ENCODE results near the gene PTPN9.
"Not testable (repeated sequence)": the region's sequence is repeated elsewhere in the genome, so short reads cannot be mapped to it uniquely, and the experiment has no call there.

Gene PTPN9

GRCh38 chr15:75578948-75579920 is at the start of gene PTPN9:
PTPN9 (minus strand) TSS chr15:75579315; CDS start chr15:75578776, 539 bp downstream.
- DNase-seq (ENCODE audit: low spot score), result peak; percentile 80

- DNase-seq (ENCODE audit: low spot score), result peak; percentile 94
Measured at GRCh38 chr15:75625542-75626347, 46.6 kb upstream of the PTPN9 start, which contains the start of gene SNUPN. SNUPN (minus strand) TSS chr15:75625725; CDS start chr15:75621051, 4,674 bp downstream.

DNA sequence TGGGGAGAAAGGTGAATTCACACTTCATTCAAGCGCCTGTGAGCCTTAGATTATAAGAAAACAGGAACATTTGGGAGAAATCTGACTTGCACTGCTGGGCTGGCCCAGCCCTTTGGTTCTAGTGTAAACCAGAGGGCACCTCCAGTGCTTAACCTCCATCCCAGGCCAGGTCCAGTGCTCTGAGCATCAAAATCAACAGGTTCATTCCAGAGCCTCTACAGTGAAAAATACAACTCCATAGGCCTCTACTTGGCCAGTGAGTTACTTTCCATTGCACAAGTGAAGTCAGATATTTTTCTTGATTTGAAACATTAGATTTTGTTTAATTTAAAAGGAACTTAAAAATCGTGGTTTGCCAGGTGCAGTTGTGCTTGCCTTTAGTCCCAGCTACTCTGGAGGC is 43.4 kb upstream of the PTPN9 start:
- DNase-seq (ENCODE audit: low spot score), result no peak

GRCh38 chr15:75620841-75621391 is 41.8 kb upstream of the PTPN9 start:
- DNase-seq (ENCODE audit: low spot score), result no peak

DNA sequence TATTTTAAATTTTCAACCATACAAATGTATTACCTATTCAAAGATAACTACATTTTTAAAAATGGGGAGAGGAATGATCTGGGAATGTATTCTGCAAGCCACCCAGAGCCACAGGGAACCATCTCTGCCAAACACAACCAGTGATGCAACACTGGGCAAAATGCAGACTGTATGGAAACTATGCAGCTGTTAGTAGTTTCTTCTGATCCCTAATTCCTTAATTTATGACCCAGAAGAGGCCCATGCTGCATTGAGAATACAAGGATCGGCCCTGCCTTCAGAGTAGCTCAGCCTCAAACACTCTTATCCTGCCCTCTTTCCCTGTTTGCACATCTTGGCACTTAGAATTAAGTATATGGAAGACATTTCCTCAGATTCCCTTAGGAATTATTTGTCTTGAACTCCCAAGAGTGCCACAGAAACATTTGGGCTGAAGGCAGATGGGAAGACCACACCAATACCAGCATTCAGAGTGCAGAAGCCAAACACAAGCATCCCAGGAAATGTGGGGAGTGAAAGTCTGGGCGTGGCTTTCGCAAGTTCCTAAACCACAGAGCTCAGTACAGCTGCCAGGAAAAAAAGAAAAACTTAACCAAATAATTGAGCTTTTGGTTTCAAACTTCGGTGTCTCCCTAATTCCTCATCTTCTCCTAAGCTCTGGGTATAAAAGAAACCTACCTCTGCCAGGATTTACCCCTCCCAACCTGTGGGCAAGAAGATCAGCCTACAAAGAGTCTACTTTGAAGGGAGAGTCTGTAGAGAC is 41.1 kb upstream of the PTPN9 start:
- no peak for DNase-seq (ENCODE audit: low spot score)

DNA sequence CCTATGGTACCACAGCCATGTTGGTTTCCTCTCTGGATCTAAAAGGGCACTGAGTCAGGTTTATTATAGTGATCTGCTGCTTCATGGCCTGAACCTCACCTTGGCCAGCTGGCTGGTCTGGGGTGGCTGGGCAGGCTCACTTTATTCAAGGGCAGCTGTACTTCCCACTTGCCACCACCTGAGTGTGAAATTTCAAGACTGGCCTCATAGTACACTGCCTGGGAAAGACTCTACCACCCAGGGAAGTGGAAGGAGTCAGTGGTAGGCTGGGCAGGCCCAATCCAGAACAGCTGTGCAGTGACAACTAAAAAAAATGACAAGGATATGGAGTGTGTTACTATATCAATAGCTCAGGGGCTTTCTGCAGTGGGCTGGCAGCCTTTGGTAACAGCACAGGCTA is 37.7 kb upstream of the PTPN9 start:
- no peak for DNase-seq (ENCODE audit: low spot score)

- DNase-seq (ENCODE audit: low spot score), result no peak
Measured at GRCh38 chr15:75606711-75607699, 27.9 kb upstream of the PTPN9 start.

DNA sequence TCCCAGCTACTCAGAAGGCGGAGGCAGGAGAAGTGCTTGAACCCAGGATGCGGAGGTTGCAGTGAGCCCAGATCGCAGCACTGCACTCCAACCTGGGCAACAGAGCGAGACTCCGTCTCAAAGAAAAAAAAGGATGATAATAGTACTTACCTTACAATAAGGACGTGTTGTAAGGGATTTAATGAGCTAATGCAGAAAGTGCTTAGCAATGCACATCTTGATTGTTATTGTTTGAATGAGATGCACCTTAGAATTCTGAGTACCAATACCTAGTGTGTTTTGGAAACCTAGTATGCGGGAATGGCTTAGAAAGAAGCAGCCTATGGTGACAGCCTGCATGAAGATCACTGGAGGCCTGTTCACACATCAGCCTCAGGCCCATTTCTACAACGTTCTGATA is 26.9 kb upstream of the PTPN9 start:
- DNase-seq (ENCODE audit: low spot score), result no peak

DNA sequence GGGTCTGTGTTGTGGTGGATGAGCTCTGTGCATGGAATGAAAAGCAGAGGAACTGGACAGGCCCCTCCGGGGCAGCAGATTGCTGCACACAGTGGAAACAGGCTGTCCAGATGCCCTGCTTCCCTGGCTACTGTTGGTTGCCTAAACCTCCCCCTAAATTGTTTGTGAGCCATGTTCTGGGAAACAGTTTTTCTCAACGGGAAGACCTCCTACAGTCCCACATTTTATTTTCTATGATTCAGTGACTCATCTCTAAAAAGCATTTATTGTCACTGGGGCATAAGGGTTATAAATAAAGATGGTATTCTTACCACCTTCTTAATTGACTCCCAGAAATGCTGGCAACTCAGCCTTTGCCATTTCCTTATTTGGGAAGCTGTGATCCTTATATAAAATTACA is 20.3 kb upstream of the PTPN9 start:
- no peak for DNase-seq (ENCODE audit: low spot score)

DNA sequence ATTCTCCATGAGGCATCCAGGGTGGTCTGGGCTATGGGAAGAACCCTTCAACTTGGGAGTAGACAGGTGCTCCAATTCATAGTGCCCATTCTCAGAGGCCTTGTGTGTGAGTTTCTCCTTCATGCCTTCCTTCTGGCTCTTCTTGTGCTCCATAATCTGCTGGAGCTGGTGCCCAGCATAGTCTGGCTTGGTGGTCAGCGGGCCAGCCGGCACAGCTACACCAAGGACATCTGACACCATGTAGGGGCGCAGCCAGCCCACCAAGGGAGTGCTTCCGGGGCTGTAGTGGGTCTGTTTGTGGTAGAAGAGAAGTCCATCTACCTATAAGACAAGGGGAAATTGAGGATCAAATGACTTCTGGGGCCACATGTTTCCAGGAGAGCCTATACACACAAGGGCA is 19.2 kb upstream of the PTPN9 start:
- no peak for DNase-seq (ENCODE audit: low spot score)

- no peak for DNase-seq (ENCODE audit: low spot score)
Measured at GRCh38 chr15:75597667-75598341, 18.7 kb upstream of the PTPN9 start.

GRCh38 chr15:75596703-75597345 is 17.7 kb upstream of the PTPN9 start:
- no peak for DNase-seq (ENCODE audit: low spot score)

DNA sequence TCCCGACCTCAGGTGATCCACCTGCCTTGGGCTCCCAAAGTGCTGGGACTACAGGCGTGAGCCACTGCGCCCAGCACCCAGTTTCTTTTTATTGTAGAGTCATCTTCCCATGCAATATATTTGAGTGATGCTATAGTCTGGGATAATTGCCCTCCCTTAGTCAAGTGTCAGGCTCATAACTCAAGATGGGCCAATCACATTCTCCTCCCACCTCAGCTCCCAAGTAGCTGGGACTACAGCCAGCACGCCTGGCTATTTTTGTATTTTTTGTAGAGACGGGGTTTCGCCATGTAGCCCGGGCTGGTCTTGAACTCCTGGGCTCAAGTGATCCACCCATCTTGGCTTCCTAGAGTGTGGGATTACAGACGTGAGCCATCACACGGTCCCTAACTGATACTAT is 15.2 kb upstream of the PTPN9 start:
- DNase-seq (ENCODE audit: low spot score), result no peak

DNA sequence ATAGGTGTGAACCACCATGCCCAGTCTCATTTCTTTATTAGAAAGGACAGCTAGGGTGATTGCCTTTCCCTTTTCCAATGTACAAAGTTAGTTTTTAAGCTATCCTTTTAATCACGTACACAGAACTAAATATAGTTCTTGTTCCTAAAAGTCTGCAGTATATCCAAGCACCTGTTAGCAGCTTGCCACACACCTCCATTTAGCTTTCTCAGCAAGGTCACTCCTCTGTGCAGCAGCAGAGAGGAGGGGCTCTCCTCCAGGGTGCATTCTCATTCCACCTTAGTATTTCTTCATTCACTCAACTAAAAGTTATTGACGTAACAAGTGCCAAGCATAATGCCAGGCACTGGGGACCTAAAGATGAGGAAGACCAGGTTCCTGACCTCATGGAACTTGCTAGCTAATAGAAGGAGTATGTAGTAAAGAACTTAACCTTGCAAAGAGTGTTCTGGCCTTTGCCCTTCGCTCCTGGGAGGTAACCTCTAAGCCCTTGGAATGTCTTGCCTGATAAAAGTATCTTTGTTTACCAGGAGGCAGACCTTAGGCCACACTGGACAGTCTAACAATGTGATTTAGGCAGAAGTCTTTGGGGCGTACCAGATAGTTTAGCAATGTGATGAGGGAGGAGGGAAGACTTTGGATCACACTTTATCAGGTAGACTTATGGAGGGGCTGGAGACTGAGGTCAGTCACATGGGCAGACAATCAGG is 12.7 kb upstream of the PTPN9 start:
- no peak for DNase-seq (ENCODE audit: low spot score)

DNA sequence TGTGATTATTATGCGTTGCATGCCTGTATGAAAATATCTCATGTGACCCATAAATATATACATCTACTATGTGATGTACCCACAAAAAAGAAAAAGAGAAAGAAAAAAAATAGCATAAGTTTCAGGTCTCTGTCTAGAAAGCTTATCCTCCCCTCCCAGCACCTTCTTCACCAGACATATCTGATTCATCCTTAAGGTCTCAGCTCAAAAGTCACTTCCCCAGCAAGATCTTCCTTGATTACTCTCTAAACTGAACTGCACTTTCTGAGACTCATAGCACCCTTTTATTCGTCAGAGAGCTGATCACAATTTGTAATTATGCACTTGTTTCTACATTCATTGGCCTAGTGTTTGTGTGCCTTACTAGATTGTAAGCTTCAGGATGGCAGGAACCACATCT is 11.1 kb upstream of the PTPN9 start:
- no peak for DNase-seq (ENCODE audit: low spot score)

DNA sequence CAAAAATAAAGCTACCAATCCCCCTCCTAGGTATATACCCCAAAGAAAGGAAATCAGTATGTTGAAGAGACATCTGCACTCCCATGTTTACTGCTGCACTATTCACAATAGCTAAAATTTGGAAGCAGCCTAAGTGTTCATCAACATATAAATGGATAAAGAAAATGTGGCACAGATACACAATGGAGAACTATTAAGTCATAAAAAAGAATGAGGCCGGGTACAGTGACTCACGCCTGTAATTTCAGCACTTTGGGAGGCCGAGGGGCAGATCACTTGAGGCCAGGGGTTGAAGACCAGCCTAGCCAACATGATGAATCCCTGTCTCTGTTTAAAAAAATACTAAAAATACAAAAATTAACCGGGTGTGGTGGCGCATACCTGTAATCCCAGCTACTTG is 10.0 kb upstream of the PTPN9 start:
- no peak for DNase-seq (ENCODE audit: low spot score)

- DNase-seq (ENCODE audit: low spot score), result not testable (repeated sequence)
Measured at GRCh38 chr15:75586422-75586821, 7.3 kb upstream of the PTPN9 start.

DNA sequence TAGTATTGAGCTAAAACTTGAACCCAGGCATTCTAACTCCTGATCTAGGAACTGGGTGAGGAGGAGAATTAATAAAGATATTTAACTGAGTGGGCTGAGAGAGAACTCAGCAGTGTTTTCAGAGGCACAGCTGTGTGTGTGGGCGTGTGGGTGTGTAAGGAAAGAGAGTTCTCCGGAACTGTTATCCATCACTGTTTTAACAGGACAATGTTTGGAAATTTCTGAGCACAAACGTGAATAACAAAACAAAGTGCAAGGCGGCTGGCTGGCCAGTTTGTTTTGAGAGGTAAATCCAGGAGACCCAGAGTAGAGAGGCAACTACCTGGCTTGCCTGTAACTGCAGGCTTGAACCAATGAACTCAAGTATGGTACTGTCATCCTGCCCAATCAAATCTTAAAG is 5.0 kb upstream of the PTPN9 start:
- no peak for DNase-seq (ENCODE audit: low spot score)

DNA sequence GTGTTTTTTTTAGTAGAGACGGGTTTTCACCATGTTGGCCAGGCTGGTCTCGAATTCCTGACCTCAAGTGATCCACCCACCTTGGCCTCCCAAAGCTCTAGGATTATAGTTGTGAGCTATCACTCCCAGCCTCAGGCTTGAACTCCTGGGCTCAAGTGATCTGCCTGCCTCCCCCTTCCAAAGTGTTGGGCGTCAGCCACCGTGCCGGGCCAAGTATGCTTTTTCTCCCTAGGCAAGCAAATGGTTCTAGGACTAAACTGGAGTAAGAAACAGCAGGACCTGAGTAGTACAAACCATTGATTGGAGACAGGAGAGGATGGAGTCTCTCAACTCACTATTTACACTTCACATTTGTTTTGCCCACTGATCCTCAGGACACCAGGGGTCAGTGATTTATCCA is 4.6 kb upstream of the PTPN9 start:
- no peak for DNase-seq (ENCODE audit: low spot score)
